ENCODE data around the gene MBLAC2. TPM values are rescaled to one million over a fixed set of nuclear protein-coding genes. Genes with fewer than 3 reads are reported as not detected.
A peak's percentile ranks its signal among the peaks of the same experiment; 100 is the strongest.

Gene MBLAC2
- total RNA-seq, 1 experiment from 2014 or later = 4.1 TPM

- no peak for DNase-seq (ENCODE audit: low read depth)
Measured at GRCh38 chr5:90461288-90461687, 13.3 kb downstream of the MBLAC2 start.

- no peak for DNase-seq (ENCODE audit: low read depth)
Measured at GRCh38 chr5:90446961-90447360, 27.6 kb downstream of the MBLAC2 start.

DNA sequence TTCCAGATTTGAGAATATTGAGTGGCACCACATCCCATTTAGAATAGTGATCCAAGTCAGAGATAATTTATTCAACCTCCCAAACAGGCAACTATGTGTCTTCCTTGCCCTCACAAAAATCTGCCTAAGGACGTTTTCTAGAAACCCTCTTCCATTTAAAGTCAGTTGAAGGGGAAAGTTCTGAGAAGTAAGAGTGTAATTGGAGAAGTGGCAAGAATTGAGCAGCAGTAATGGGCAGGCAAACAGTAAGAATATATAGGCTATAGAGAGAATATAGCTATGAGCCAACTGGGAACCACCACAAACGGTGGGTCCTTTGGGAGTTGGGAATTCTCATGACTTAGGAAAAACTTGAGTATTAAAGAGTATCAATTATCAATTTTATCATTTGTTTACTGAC, 33.9 kb downstream of the MBLAC2 start:
- no peak for DNase-seq (ENCODE audit: low read depth)

- no peak for DNase-seq (ENCODE audit: low read depth)
Measured at GRCh38 chr5:90438100-90438499, 36.5 kb downstream of the MBLAC2 start.

DNA sequence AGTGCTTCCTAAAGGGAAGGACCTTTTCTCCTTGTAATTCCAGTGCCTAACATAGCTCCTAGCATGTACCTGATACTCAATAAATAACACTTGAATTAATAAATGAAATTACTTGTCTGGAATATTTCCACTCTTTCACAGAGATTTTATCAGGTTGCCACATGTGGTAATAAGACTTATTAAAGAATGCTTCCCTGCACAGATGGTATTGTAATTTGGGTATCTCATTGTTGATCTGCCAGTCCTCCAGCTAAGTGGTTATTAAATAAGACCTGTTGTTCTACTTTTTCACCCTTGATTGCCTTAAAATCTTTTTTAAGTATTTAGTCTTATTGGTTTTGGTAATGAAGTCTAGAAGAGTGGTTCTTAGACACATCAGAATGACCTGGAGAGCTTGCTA, 36.9 kb downstream of the MBLAC2 start:
- no peak for DNase-seq (ENCODE audit: low read depth)

DNA sequence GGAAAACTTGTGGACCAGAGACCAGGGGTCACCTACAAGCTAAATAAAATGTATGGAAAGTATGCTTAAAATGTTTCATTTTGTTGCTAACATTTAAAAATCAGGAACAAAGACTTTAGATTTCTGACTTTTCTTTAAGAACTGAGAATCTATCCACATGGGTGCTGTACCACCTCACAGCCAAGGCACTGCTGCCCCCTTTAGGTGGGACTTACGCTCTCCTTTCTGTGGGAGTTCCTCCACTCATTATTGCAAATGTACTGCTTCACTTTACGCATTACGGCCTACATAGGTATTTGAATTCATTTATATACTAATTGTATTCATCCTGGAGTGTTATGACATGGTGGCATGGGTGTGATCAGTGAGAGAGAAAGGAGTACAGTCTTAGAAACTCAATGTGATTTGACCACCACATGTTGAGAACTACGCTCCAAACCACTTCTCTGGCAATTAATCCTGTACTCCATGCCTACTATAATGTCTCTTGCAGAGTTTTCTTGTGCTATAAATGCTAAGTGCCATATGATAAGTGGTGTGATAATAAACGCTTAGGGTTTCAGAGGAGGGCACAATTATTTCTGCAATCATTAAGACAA, 40.4 kb downstream of the MBLAC2 start:
- peak; percentile 58 for DNase-seq (ENCODE audit: low read depth)

- DNase-seq (ENCODE audit: low read depth) = no peak
Measured at GRCh38 chr5:90424245-90424644, 50.3 kb downstream of the MBLAC2 start.

DNA sequence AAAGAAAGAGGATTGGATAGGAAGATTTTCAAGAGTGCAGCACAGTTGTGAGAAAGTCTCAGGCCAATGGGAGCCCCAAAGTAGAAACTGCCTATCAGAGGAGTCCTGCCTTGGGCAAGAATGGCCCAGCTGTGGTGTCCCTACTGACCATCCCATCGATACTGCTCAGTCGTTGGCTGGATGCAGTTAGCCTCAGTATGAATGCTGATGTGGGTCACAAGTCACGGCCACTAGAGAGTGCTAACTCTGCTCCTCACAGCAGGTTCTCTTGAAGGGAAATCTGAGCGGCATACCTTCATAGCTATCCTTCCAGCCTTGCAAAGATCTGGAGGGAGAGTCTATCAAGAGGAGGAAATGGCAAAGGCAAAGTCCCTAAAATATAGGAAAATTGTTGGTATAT, 53.4 kb downstream of the MBLAC2 start:
- DNase-seq (ENCODE audit: low read depth) = no peak

GRCh38 chr5:90418214-90418613, 56.4 kb downstream of the MBLAC2 start:
- no peak for DNase-seq (ENCODE audit: low read depth)

GRCh38 chr5:90410178-90410762, 64.3 kb downstream of the MBLAC2 start:
- no peak for DNase-seq (ENCODE audit: low read depth)

DNA sequence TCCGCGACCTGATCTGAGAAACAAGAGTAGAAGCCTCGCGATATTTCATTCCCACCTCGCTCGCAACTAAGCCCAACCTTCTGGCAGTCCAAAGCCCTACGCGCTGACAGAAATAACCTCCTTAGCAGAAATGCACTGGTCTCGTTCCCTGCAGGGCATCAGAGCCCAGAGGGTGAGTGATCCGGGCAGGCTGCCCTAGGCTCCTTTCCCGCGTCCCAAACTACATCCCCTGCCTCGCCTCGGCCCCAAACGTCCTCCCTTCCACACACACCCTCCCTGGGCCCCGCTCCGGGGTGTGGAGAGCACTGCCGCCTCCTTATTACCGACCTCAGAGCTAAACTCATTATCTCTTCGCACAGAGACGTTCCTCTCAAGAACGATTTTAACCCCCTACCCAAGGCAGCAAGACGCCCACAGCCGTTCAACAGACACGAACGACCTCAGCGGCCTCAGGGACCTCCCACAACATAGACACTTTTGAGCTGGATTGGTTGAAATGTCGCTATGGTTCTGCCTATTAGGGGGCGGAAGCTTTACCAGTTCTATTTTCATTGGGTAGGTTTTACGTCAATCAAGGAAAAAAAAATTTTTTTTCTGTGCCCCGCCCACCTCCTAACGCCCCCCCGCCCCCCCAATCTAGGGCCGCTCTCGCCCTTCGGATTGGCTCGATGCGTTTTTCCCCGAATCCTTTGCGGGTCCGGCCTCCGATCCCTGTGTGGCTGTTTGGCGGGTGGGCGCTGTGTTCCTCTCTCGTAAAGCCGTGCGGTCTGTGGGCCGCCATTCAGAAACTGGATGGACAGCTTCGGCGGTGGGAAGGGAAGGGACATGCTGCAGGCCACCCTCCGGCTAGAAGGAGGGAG, 65.0 kb downstream of the MBLAC2 start, which contains the start of gene CETN3:
Gene CETN3 (minus strand): TSS at position 439 of the 860 bp plus-strand sequence. CDS start 95 bp downstream, at position 344.
- peak; percentile 97 for DNase-seq (ENCODE audit: low read depth)

DNA sequence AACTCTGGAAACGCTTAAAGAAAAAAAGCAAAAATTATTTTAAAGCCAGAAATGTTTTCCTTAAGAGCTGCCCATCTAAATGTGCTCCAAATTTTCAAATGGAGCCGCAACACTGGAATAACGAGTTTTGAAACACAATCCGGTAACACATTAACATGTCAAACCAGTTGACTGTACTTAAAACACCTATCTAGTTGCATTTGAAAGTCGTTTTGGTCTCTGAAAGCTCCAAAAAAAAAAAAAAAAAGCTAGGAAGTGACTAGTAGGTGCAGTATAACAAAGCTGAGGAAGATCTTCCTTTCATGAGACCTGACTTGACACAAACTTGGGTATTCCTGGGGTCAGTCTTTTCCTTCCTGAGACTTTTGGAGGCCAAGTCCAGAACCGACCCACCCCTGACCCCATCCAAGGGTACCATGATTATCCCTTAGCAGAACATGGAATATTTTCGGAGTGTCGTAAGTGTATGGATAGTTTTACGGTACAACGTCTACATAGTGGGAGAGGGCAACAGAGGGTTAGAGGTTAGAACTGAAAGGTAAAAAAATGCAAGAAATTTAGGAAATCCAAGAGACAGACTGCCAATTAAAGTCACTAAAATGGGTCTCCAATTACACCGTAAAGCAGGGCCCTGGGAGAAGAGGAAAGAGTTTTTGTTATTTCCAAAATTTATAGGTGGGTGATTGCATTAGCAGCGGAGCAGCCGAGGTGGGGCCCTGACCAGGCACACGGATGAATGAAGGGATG, 65.8 kb downstream of the MBLAC2 start:
- no peak for DNase-seq (ENCODE audit: low read depth)

Other genes with a start within 250 kb of the MBLAC2 start
- gene CETN3, start 65.0 kb downstream of the MBLAC2 start, total RNA-seq (2014; rRNA removed; shearing (Covaris generic)) = 38.6 and 80.4 TPM in 2 replicates
- 20.7 and 32.6 TPM in 2 replicates for gene POLR3G, start 93 bp upstream of the MBLAC2 start, total RNA-seq (2014; rRNA removed; shearing (Covaris generic))
- 10.8 and 16.1 TPM in 2 replicates for gene LYSMD3, start 54.8 kb upstream of the MBLAC2 start, total RNA-seq (2014; rRNA removed; shearing (Covaris generic))
- gene ADGRV1, start 84.0 kb upstream of the MBLAC2 start, total RNA-seq (2014; rRNA removed; shearing (Covaris generic)) = 10.6 and 15.4 TPM in 2 replicates